Endodermal cell (in vitro differentiated cells): ENCODE measurements around the gene COLQ. TPM values are rescaled to one million over a fixed set of nuclear protein-coding genes. Genes with fewer than 3 reads are reported as not detected.

Experiments
- DNase-seq: peaks from one replicate; pipeline ENCODE4 v3.0.0-alpha.2; 2017
- H3K27ac ChIP-seq: 2 replicates; pipeline ENCODE4 v1.5.1; 2013; ENCODE audit warnings: mild to moderate bottlenecking, low read depth, low read length, moderate library complexity
- H3K27me3 ChIP-seq: 2 replicates; pipeline ENCODE4 v1.6.1; 2013; ENCODE audit warnings: mild to moderate bottlenecking, low read length, moderate library complexity; ENCODE audit not compliant: insufficient read depth, control insufficient read depth, poor library complexity, severe bottlenecking
- H3K36me3 ChIP-seq: 2 replicates; pipeline ENCODE4 v1.7.0; 2013; ENCODE audit warnings: mild to moderate bottlenecking, low read length, moderate library complexity; ENCODE audit not compliant: control insufficient read depth, insufficient read depth
- H3K4me1 ChIP-seq: one replicate; pipeline ENCODE4 v1.7.0; 2013; ENCODE audit warnings: low read length; ENCODE audit not compliant: control insufficient read depth, insufficient read depth
- H3K4me3 ChIP-seq: 2 replicates; pipeline ENCODE4 v1.5.1; 2013; ENCODE audit warnings: mild to moderate bottlenecking, low read length, moderate library complexity
- H3K9ac ChIP-seq: 2 replicates; pipeline ENCODE4 v1.6.1; 2013; ENCODE audit warnings: mild to moderate bottlenecking, low read length, moderate library complexity; ENCODE audit not compliant: poor library complexity, severe bottlenecking; ENCODE audit errors: extremely low read depth
- H3K9me3 ChIP-seq: 2 replicates; pipeline ENCODE4 v1.6.1; 2013; ENCODE audit warnings: mild to moderate bottlenecking, low read length, moderate library complexity; ENCODE audit not compliant: control insufficient read depth
- H3K27ac Mint-ChIP-seq: 2 replicates; pipeline ENCODE4 v1.8.0; 2020; ENCODE audit warnings: mixed read lengths
- H3K27me3 Mint-ChIP-seq: 2 replicates; pipeline ENCODE4 v1.8.0; 2021; ENCODE audit warnings: mild to moderate bottlenecking, mixed read lengths; ENCODE audit not compliant: insufficient read depth
- H3K36me3 Mint-ChIP-seq: 2 replicates; pipeline ENCODE4 v1.8.0; 2020; ENCODE audit warnings: low read depth, mixed read lengths
- H3K4me1 Mint-ChIP-seq: 2 replicates; pipeline ENCODE4 v1.8.0; 2020; ENCODE audit warnings: mixed read lengths
- H3K4me3 Mint-ChIP-seq: 2 replicates; pipeline ENCODE4 v1.8.0; 2020; ENCODE audit warnings: mild to moderate bottlenecking, moderate library complexity, mixed read lengths
- H3K9me3 Mint-ChIP-seq: 2 replicates; pipeline ENCODE4 v1.8.0; 2020; ENCODE audit warnings: mild to moderate bottlenecking, mixed read lengths
- CTCF ChIP-seq: fragments of 200-600 bp; sonication (generic); conservative IDR thresholded peaks from 2 replicates; pipeline ENCODE4 v1.5.0; 2021; ENCODE audit warnings: antibody characterized with exemption, mild to moderate bottlenecking
- WGBS, 2 experiments: methylation state at CpG; one replicate each; pipeline versions ENCODE4 v1.1.5 to v1.1.7; 2013; ENCODE audit warnings: missing lambda C conversion rate in 2 of 2, mixed read lengths in 1 of 2; ENCODE audit not compliant: insufficient coverage in 1 of 2, insufficient read length in 1 of 2; 5-methylcytosine and 5-hydroxymethylcytosine counted together
- total RNA-seq, 2 donors: library from RNA; stranded (reverse); fragmentation: NEBNext Ultra II Directional in 1 of 2; extraction: Animal tissue kit (Norgen Biotek cat#: 25700) in 1 of 2; gene quantifications; 2 replicates in 1 of 2; 3 replicates in 1 of 2; pipeline ENCODE4 v1.2.1, GENCODE V29; 2021

The COLQ gene
- total RNA-seq, 2 donors from 2014 or later = 3.1 to 7.3 TPM

DNA sequence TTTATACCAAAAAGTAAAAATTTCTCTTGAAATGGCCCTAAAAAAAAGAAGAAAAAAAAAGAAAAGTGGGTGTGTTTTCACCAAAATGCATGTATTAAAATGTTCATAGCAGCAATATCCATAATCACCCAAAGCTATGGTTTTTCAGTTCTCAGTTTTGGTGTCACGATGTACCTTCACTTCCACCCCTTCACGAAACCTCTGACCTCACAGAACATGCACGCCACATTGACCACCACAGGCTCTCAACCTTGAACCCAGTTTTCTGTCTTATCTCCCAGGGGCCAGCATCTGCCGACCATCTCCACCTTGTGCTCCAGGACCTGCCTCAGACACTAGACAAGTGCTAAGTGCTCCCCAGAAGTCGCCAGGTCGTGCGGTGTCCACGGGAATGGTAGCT is 30.4 kb downstream of the COLQ start:
- H3K9me3 ChIP-seq = no peaks in the 10 kb centered on the region
- H3K27me3 ChIP-seq = no peaks in the 10 kb centered on the region
- no peaks in the 10 kb centered on the region for H3K36me3 ChIP-seq
- no peak overlapping the region for H3K4me3 ChIP-seq
- no peaks in the 10 kb centered on the region for H3K9me3 Mint-ChIP-seq
- DNase-seq = no peak
- H3K4me3 Mint-ChIP-seq = no peak overlapping the region
- no peak overlapping the region for H3K27ac Mint-ChIP-seq
- 94 to 95% methylated on average over 8 of the region's 8 CpGs for WGBS, 2 experiments
- no peak overlapping the region for H3K9ac ChIP-seq
- TF ChIP-seq CTCF = no peak
- no peak overlapping the region for H3K27ac ChIP-seq
- H3K27me3 Mint-ChIP-seq = peaks cover 3% of the 10 kb centered on the region
- no peaks in the 10 kb centered on the region for H3K36me3 Mint-ChIP-seq
- no peaks in the 10 kb centered on the region for H3K4me1 ChIP-seq
- peaks cover 6% of the 10 kb centered on the region for H3K4me1 Mint-ChIP-seq

DNA sequence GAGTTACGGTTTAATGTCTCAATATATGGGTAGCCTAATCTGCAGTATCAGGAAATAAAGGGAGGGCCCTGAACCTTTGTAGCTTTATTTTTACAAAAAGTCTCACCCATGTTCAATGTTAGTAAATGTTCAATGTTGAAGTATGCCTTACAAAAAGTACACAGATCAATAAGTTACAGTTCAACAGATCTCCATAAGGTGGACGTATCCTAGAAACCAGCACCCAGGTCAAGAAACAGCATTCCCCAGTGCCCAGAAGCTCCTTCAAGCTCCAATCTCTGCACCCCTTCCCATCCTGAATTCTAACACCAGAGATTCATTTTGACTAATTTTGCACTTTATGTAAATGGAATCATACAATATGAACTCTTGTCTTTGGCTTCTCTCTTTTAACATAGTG is 31.3 kb downstream of the COLQ start:
- no peak overlapping the region for H3K4me3 ChIP-seq
- no peak overlapping the region for H3K27ac Mint-ChIP-seq
- TF ChIP-seq CTCF = no peak
- H3K4me1 Mint-ChIP-seq = no peaks in the 10 kb centered on the region
- no peaks in the 10 kb centered on the region for H3K9me3 Mint-ChIP-seq
- no peaks in the 10 kb centered on the region for H3K36me3 Mint-ChIP-seq
- H3K9ac ChIP-seq = no peak overlapping the region
- H3K4me3 Mint-ChIP-seq = no peak overlapping the region
- no peaks in the 10 kb centered on the region for H3K27me3 ChIP-seq
- H3K4me1 ChIP-seq = no peaks in the 10 kb centered on the region
- 93 to 94% methylated on average over 2 of the region's 2 CpGs for WGBS, 2 experiments
- H3K9me3 ChIP-seq = no peaks in the 10 kb centered on the region
- no peak overlapping the region for H3K27ac ChIP-seq
- H3K36me3 ChIP-seq = no peaks in the 10 kb centered on the region
- H3K27me3 Mint-ChIP-seq = peaks cover 3% of the 10 kb centered on the region
- DNase-seq = no peak

GRCh38 chr3:15488002-15488401 is 33.5 kb downstream of the COLQ start:
- no peak for DNase-seq
- 92 to 97% methylated on average over 7 to 9 of the region's 9 CpGs for WGBS, 2 experiments
- no peak overlapping the region for H3K27ac Mint-ChIP-seq

More at GRCh38 chr3:15488002-15488401, 33.5 kb downstream of the COLQ start:
- Histone ChIP-seq H3K9ac (no peak overlapping the region), H3K27me3 (no peaks in the 10 kb centered on the region), H3K4me3 (no peak overlapping the region), H3K4me1 (no peaks in the 10 kb centered on the region), H3K9me3 (no peaks in the 10 kb centered on the region), H3K27ac (no peak overlapping the region), H3K36me3 (no peaks in the 10 kb centered on the region)
- Mint-ChIP-seq H3K4me3 (no peak overlapping the region), H3K27me3 (peaks cover 20% of the 10 kb centered on the region), H3K9me3 (peaks cover 3% of the 10 kb centered on the region), H3K4me1 (no peaks in the 10 kb centered on the region), H3K36me3 (no peaks in the 10 kb centered on the region)
- TF ChIP-seq CTCF = no peak
